ENCODE measurements around the gene CD200. TPM values are rescaled to one million over a fixed set of nuclear protein-coding genes. Genes with fewer than 3 reads are reported as not detected.
"Not testable (repeated sequence)": the region's sequence is repeated elsewhere in the genome, so short reads cannot be mapped to it uniquely, and the experiment has no call there.

CD200 gene
- total RNA-seq, 1 donor from 2014 or later, result 9.9 TPM

- peak in 1 of 2 donors; percentile 40 for DNase-seq (ENCODE audit: low read depth in 2 of 2)
Measured at GRCh38 chr3:112357930-112358780, 25.2 kb downstream of the CD200 start.

GRCh38 chr3:112360561-112360960 is 27.6 kb downstream of the CD200 start:
- DNase-seq (ENCODE audit: low read depth in 2 of 2), result no peak

- peak in 1 of 2 donors; percentile 69 for DNase-seq (ENCODE audit: low read depth in 2 of 2)
Measured at GRCh38 chr3:112362221-112362620, 29.3 kb downstream of the CD200 start.

- DNase-seq (ENCODE audit: low read depth in 2 of 2), result no peak
Measured at GRCh38 chr3:112364291-112364690, 31.3 kb downstream of the CD200 start.

- no peak for DNase-seq (ENCODE audit: low read depth in 2 of 2)
Measured at GRCh38 chr3:112365035-112365434, 32.1 kb downstream of the CD200 start.

- no peak for DNase-seq (ENCODE audit: low read depth in 2 of 2)
Measured at GRCh38 chr3:112365636-112366035, 32.7 kb downstream of the CD200 start.

- peak in 1 of 2 donors; percentile 37 for DNase-seq (ENCODE audit: low read depth in 2 of 2)
Measured at GRCh38 chr3:112366522-112366921, 33.6 kb downstream of the CD200 start.

- no peak for DNase-seq (ENCODE audit: low read depth in 2 of 2)
Measured at GRCh38 chr3:112371569-112371968, 38.6 kb downstream of the CD200 start.

- no peak for DNase-seq (ENCODE audit: low read depth in 2 of 2)
Measured at GRCh38 chr3:112372396-112372795, 39.4 kb downstream of the CD200 start.

GRCh38 chr3:112373476-112373875 is 40.5 kb downstream of the CD200 start:
- no peak for DNase-seq (ENCODE audit: low read depth in 2 of 2)

- DNase-seq (ENCODE audit: low read depth in 2 of 2), result no peak
Measured at GRCh38 chr3:112373924-112374323, 41.0 kb downstream of the CD200 start.

- DNase-seq (ENCODE audit: low read depth in 2 of 2), result peak in 1 of 2 donors; percentile 60
Measured at GRCh38 chr3:112374333-112374734, 41.4 kb downstream of the CD200 start.

GRCh38 chr3:112375117-112375516 is 42.2 kb downstream of the CD200 start:
- DNase-seq (ENCODE audit: low read depth in 2 of 2), result no peak

GRCh38 chr3:112376241-112376911 is 43.4 kb downstream of the CD200 start:
- DNase-seq (ENCODE audit: low read depth in 2 of 2), result no peak

GRCh38 chr3:112376992-112377391 is 44.0 kb downstream of the CD200 start:
- DNase-seq (ENCODE audit: low read depth in 2 of 2), result peak in 1 of 2 donors; percentile 45

GRCh38 chr3:112377568-112378071 is 44.7 kb downstream of the CD200 start:
- DNase-seq (ENCODE audit: low read depth in 2 of 2), result no peak

GRCh38 chr3:112378347-112378746 is 45.4 kb downstream of the CD200 start:
- not testable (repeated sequence) for DNase-seq (ENCODE audit: low read depth in 2 of 2)

GRCh38 chr3:112379020-112379690 is 46.2 kb downstream of the CD200 start:
- DNase-seq (ENCODE audit: low read depth in 2 of 2), result no peak

GRCh38 chr3:112381673-112382542 is 49.0 kb downstream of the CD200 start:
- DNase-seq (ENCODE audit: low read depth in 2 of 2), result no peak

- no peak for DNase-seq (ENCODE audit: low read depth in 2 of 2)
Measured at GRCh38 chr3:112382543-112383160, 49.7 kb downstream of the CD200 start.

GRCh38 chr3:112384769-112385168 is 51.8 kb downstream of the CD200 start:
- no peak for DNase-seq (ENCODE audit: low read depth in 2 of 2)
